Measurements from ENCODE around the gene L1CAM. TPM values are rescaled to one million over a fixed set of nuclear protein-coding genes. Genes with fewer than 3 reads are reported as not detected.

Gene L1CAM
- total RNA-seq, 5 donors from 2014 or later (not counting 1 experiment from before 2014, with no cell fraction given), result 1.4 to 6.0 (median 4.0) TPM

DNA sequence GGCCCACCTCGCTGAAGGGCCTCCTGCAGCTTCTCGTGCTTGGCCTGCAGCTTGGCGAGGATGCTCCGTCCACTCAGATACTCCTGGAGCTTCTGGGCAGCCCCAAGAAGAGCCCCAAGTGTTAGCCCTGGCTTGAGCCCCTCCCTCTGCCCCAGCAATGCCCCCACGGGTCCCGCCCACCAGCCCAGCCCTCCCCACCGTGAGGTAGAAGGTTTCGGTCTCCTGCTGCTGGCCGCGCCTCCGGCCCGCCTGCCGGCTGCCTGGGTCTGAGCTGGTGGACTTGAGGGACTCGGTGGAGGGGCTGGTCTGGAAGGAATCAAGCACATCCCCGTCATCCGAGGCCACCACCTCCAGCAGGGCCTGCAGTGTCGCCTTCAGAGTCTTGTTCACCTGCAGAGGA, 27.2 kb upstream of the L1CAM start:
- Histone ChIP-seq H3K9me3 (no peaks in the 10 kb centered on the region), H3K4me1 (ENCODE audit: control insufficient read depth in 1 of 2, extremely low read depth in 1 of 2, insufficient read depth in 2 of 2, low read length in 2 of 2) (peaks cover 0 to 27% of the 10 kb centered on the region in 2 experiments), H3K27ac (ENCODE audit: low read length) (no peak overlapping the region), H3K4me3 (ENCODE audit: control insufficient read depth in 1 of 2, extremely low read depth in 1 of 2, low read length in 1 of 2) (no peak overlapping the region), H3K27me3 (replicated peaks in 1 of 2; ENCODE audit: control insufficient read depth in 2 of 2, extremely low read depth in 1 of 2, insufficient read depth in 2 of 2, low read length in 1 of 2) (no peaks in the 10 kb centered on the region), H3K36me3 (ENCODE audit: control insufficient read depth in 2 of 2, extremely low read depth in 1 of 2, insufficient read depth in 1 of 2, low read length in 1 of 2) (peaks cover 3 to 58% of the 10 kb centered on the region in 2 donors)
- H3K4me3 Mint-ChIP-seq, result no peak overlapping the region
- peaks cover 16% of the 10 kb centered on the region for H3K36me3 Mint-ChIP-seq
- ATAC-seq (replicated peaks in 1 of 4), result no peak
- DNase-seq, result no peak
- 92% methylated on average over 2 of the region's 17 CpGs for WGBS (ENCODE audit: insufficient coverage)
- no peaks in the 10 kb centered on the region for H3K9me3 Mint-ChIP-seq
- ChIA-PET CTCF (no interaction called here), POLR2A (no interaction called here)
- H3K4me1 Mint-ChIP-seq, result peaks cover 10 to 20% (median 16%) of the 10 kb centered on the region in 3 donors
- no peak overlapping the region for H3K27ac Mint-ChIP-seq
- peaks cover 0 to 21% of the 10 kb centered on the region in 2 donors for H3K27me3 Mint-ChIP-seq

GRCh38 chrX:153911798-153912197, 25.8 kb upstream of the L1CAM start:
- POLR2A ChIA-PET, result no interaction called here
- CTCF ChIA-PET, result interaction anchor here in 1 of 2 donors (0.7 kb wide), 1 partner anchor 35 kb away, joined by 3 read pairs; no protein-coding TSS in a partner anchor
- H3K4me1 ChIP-seq (ENCODE audit: control insufficient read depth in 1 of 2, extremely low read depth in 1 of 2, insufficient read depth in 2 of 2, low read length in 2 of 2), result peaks cover 0 to 28% of the 10 kb centered on the region in 2 experiments
- WGBS (ENCODE audit: insufficient coverage), result no CpG with 5 or more reads among the region's 6 CpGs
- Mint-ChIP-seq H3K4me1 (peaks cover 10 to 14% (median 13%) of the 10 kb centered on the region in 3 donors), H3K27ac (peak overlapping the region; percentile 55 to 75), H3K27me3 (peaks cover 0 to 21% of the 10 kb centered on the region in 2 donors), H3K9me3 (no peaks in the 10 kb centered on the region), H3K4me3 (peak overlapping the region in 1 of 3 donors; percentile 34), H3K36me3 (peaks cover 9% of the 10 kb centered on the region)
- DNase-seq (peak in 1 of 35 experiments; percentile 43), ATAC-seq (replicated peaks in 1 of 4) (peak in 2 of 4 experiments; percentile 34 to 86)
- no peak overlapping the region for H3K4me3 ChIP-seq (ENCODE audit: control insufficient read depth in 1 of 2, extremely low read depth in 1 of 2, low read length in 1 of 2)
- no peaks in the 10 kb centered on the region for H3K27me3 ChIP-seq (replicated peaks in 1 of 2; ENCODE audit: control insufficient read depth in 2 of 2, extremely low read depth in 1 of 2, insufficient read depth in 2 of 2, low read length in 1 of 2)
- H3K27ac ChIP-seq (ENCODE audit: low read length), result no peak overlapping the region
- peaks cover 3 to 60% of the 10 kb centered on the region in 2 donors for H3K36me3 ChIP-seq (ENCODE audit: control insufficient read depth in 2 of 2, extremely low read depth in 1 of 2, insufficient read depth in 1 of 2, low read length in 1 of 2)
- no peaks in the 10 kb centered on the region for H3K9me3 ChIP-seq

- no peaks in the 10 kb centered on the region for H3K27me3 ChIP-seq (replicated peaks in 1 of 2; ENCODE audit: control insufficient read depth in 2 of 2, extremely low read depth in 1 of 2, insufficient read depth in 2 of 2, low read length in 1 of 2)
- no peak overlapping the region for H3K27ac Mint-ChIP-seq
- peaks cover 0 to 10% of the 10 kb centered on the region in 2 donors for H3K27me3 Mint-ChIP-seq
- no peaks in the 10 kb centered on the region for H3K9me3 ChIP-seq
- no peaks in the 10 kb centered on the region for H3K9me3 Mint-ChIP-seq
- peaks cover 13 to 17% (median 15%) of the 10 kb centered on the region in 3 donors for H3K4me1 Mint-ChIP-seq
- no peak overlapping the region for H3K4me3 ChIP-seq (ENCODE audit: control insufficient read depth in 1 of 2, extremely low read depth in 1 of 2, low read length in 1 of 2)
- ChIA-PET POLR2A (no interaction called here), CTCF (interaction anchor here in 1 of 2 donors (0.6 kb wide), 2 partner anchors 138 to 625 kb away, joined by 3 to 7 read pairs; no protein-coding TSS in a partner anchor)
- peaks cover 0 to 41% of the 10 kb centered on the region in 2 experiments for H3K4me1 ChIP-seq (ENCODE audit: control insufficient read depth in 1 of 2, extremely low read depth in 1 of 2, insufficient read depth in 2 of 2, low read length in 2 of 2)
- WGBS (ENCODE audit: insufficient coverage), result no CpG with 5 or more reads among the region's 22 CpGs
- H3K36me3 ChIP-seq (ENCODE audit: control insufficient read depth in 2 of 2, extremely low read depth in 1 of 2, insufficient read depth in 1 of 2, low read length in 1 of 2), result peaks cover 0 to 51% of the 10 kb centered on the region in 2 donors
- no peak overlapping the region for H3K27ac ChIP-seq (ENCODE audit: low read length)
- no peak overlapping the region for H3K4me3 Mint-ChIP-seq
- no peak for DNase-seq
- peaks cover 9% of the 10 kb centered on the region for H3K36me3 Mint-ChIP-seq
- no peak for ATAC-seq (replicated peaks in 1 of 4)
Measured at GRCh38 chrX:153910446-153910845, 24.5 kb upstream of the L1CAM start.

GRCh38 chrX:153909980-153910360, 24.0 kb upstream of the L1CAM start:
- H3K36me3 ChIP-seq (ENCODE audit: control insufficient read depth in 2 of 2, extremely low read depth in 1 of 2, insufficient read depth in 1 of 2, low read length in 1 of 2), result peaks cover 0 to 48% of the 10 kb centered on the region in 2 donors
- ChIA-PET POLR2A (interaction anchor here in 1 of 2 donors (0.6 kb wide), 1 partner anchor 15 kb away, joined by 4 read pairs; no protein-coding TSS in a partner anchor), CTCF (interaction anchor here in 1 of 2 donors (0.6 kb wide), 1 partner anchor 83 kb away, joined by 5 read pairs; no protein-coding TSS in a partner anchor)
- Mint-ChIP-seq H3K9me3 (no peaks in the 10 kb centered on the region), H3K4me1 (peaks cover 14 to 17% (median 16%) of the 10 kb centered on the region in 3 donors), H3K27me3 (peaks cover 0 to 10% of the 10 kb centered on the region in 2 donors), H3K36me3 (peaks cover 9% of the 10 kb centered on the region), H3K27ac (no peak overlapping the region), H3K4me3 (no peak overlapping the region)
- no peak overlapping the region for H3K4me3 ChIP-seq (ENCODE audit: control insufficient read depth in 1 of 2, extremely low read depth in 1 of 2, low read length in 1 of 2)
- no peak for DNase-seq
- H3K4me1 ChIP-seq (ENCODE audit: control insufficient read depth in 1 of 2, extremely low read depth in 1 of 2, insufficient read depth in 2 of 2, low read length in 2 of 2), result peaks cover 0 to 46% of the 10 kb centered on the region in 2 experiments
- no peaks in the 10 kb centered on the region for H3K27me3 ChIP-seq (replicated peaks in 1 of 2; ENCODE audit: control insufficient read depth in 2 of 2, extremely low read depth in 1 of 2, insufficient read depth in 2 of 2, low read length in 1 of 2)
- no peaks in the 10 kb centered on the region for H3K9me3 ChIP-seq
- WGBS (ENCODE audit: insufficient coverage), result 96% methylated on average over 15 of the region's 25 CpGs
- ATAC-seq (replicated peaks in 1 of 4), result no peak
- no peak overlapping the region for H3K27ac ChIP-seq (ENCODE audit: low read length)

GRCh38 chrX:153909024-153909979, 23.3 kb upstream of the L1CAM start:
- ChIA-PET POLR2A (interaction anchor here in 1 of 2 donors (0.6 kb wide), 1 partner anchor 16 kb away, joined by 4 read pairs; no protein-coding TSS in a partner anchor), CTCF (interaction anchor here in 1 of 2 donors (0.6 kb wide), 2 partner anchors 32 to 83 kb away, joined by 3 to 5 read pairs; no protein-coding TSS in a partner anchor)
- ATAC-seq (replicated peaks in 1 of 4) (no peak), DNase-seq (no peak)
- no peak overlapping the region for H3K27ac Mint-ChIP-seq
- Histone ChIP-seq H3K9me3 (no peaks in the 10 kb centered on the region), H3K4me3 (ENCODE audit: control insufficient read depth in 1 of 2, extremely low read depth in 1 of 2, low read length in 1 of 2) (no peak overlapping the region), H3K36me3 (ENCODE audit: control insufficient read depth in 2 of 2, extremely low read depth in 1 of 2, insufficient read depth in 1 of 2, low read length in 1 of 2) (peaks cover 0 to 43% of the 10 kb centered on the region in 2 donors), H3K27me3 (replicated peaks in 1 of 2; ENCODE audit: control insufficient read depth in 2 of 2, extremely low read depth in 1 of 2, insufficient read depth in 2 of 2, low read length in 1 of 2) (no peaks in the 10 kb centered on the region), H3K4me1 (ENCODE audit: control insufficient read depth in 1 of 2, extremely low read depth in 1 of 2, insufficient read depth in 2 of 2, low read length in 2 of 2) (peaks cover under 1 to 53% of the 10 kb centered on the region in 2 experiments), H3K27ac (ENCODE audit: low read length) (no peak overlapping the region)
- H3K27me3 Mint-ChIP-seq, result peaks cover 0 to 5% of the 10 kb centered on the region in 2 donors
- H3K4me3 Mint-ChIP-seq, result no peak overlapping the region
- WGBS (ENCODE audit: insufficient coverage), result 98% methylated on average over 9 of the region's 37 CpGs
- H3K9me3 Mint-ChIP-seq, result no peaks in the 10 kb centered on the region
- peaks cover 9% of the 10 kb centered on the region for H3K36me3 Mint-ChIP-seq
- H3K4me1 Mint-ChIP-seq, result peaks cover 18 to 20% (median 20%) of the 10 kb centered on the region in 3 donors

- H3K9me3 Mint-ChIP-seq, result no peaks in the 10 kb centered on the region
- peaks cover 7 to 59% of the 10 kb centered on the region in 2 experiments for H3K4me1 ChIP-seq (ENCODE audit: control insufficient read depth in 1 of 2, extremely low read depth in 1 of 2, insufficient read depth in 2 of 2, low read length in 2 of 2)
- peak overlapping the region in 1 of 2 donors; percentile 66 for H3K27ac Mint-ChIP-seq
- H3K36me3 ChIP-seq (ENCODE audit: control insufficient read depth in 2 of 2, extremely low read depth in 1 of 2, insufficient read depth in 1 of 2, low read length in 1 of 2), result peaks cover 0 to 37% of the 10 kb centered on the region in 2 donors
- CTCF ChIA-PET, result interaction anchor here (0.6 kb wide), 2 partner anchors 31 to 37 kb away, joined by 3 to 4 read pairs; no protein-coding TSS in a partner anchor
- DNase-seq, result no peak
- POLR2A ChIA-PET, result no interaction called here
- 80% methylated on average over 9 of the region's 23 CpGs for WGBS (ENCODE audit: insufficient coverage)
- peaks cover 6% of the 10 kb centered on the region for H3K36me3 Mint-ChIP-seq
- no peak for ATAC-seq (replicated peaks in 1 of 4)
- peaks cover 0 to 5% of the 10 kb centered on the region in 2 donors for H3K27me3 Mint-ChIP-seq
- no peaks in the 10 kb centered on the region for H3K9me3 ChIP-seq
- H3K4me3 ChIP-seq (ENCODE audit: control insufficient read depth in 1 of 2, extremely low read depth in 1 of 2, low read length in 1 of 2), result no peak overlapping the region
- H3K27me3 ChIP-seq (replicated peaks in 1 of 2; ENCODE audit: control insufficient read depth in 2 of 2, extremely low read depth in 1 of 2, insufficient read depth in 2 of 2, low read length in 1 of 2), result no peaks in the 10 kb centered on the region
- H3K27ac ChIP-seq (ENCODE audit: low read length), result no peak overlapping the region
- no peak overlapping the region for H3K4me3 Mint-ChIP-seq
- peaks cover 27 to 30% (median 29%) of the 10 kb centered on the region in 3 donors for H3K4me1 Mint-ChIP-seq
Measured at GRCh38 chrX:153908219-153908860, 22.4 kb upstream of the L1CAM start.

Measured in T-cell (primary cell).